GM21360 (cell line): ENCODE results near the gene DMRTC2.
"Not testable (repeated sequence)": the region's sequence is repeated elsewhere in the genome, so short reads cannot be mapped to it uniquely, and the experiment has no call there.

Experiments used
- ATAC-seq: cut with Tn5 transposase; IDR thresholded peaks from one replicate; pipeline ENCODE4 v1.9.1; 2021; ENCODE audit warnings: mild to moderate bottlenecking, moderate library complexity; ENCODE audit not compliant: unreplicated experiment

The DMRTC2 gene

GRCh38 chr19:41869374-41869955 is 24.6 kb downstream of the DMRTC2 start:
- no peak for ATAC-seq

- ATAC-seq: no peak
Measured at GRCh38 chr19:41870401-41870873, 25.6 kb downstream of the DMRTC2 start.

- ATAC-seq: peak; percentile 32
Measured at GRCh38 chr19:41871573-41872383, 26.9 kb downstream of the DMRTC2 start.

- no peak for ATAC-seq
Measured at GRCh38 chr19:41872384-41872774, 27.5 kb downstream of the DMRTC2 start.

- ATAC-seq: no peak
Measured at GRCh38 chr19:41872775-41873647, 28.2 kb downstream of the DMRTC2 start.

GRCh38 chr19:41875973-41876372 is 31.1 kb downstream of the DMRTC2 start:
- ATAC-seq: not testable (repeated sequence)

- ATAC-seq: peak; percentile 50
Measured at GRCh38 chr19:41876847-41877832, 32.3 kb downstream of the DMRTC2 start, which contains the start of gene CD79A. TSS of gene CD79A (plus strand) at chr19:41877279. CDS start at chr19:41877305, 26 bp downstream.

- ATAC-seq: no peak
Measured at GRCh38 chr19:41877916-41878905, 33.4 kb downstream of the DMRTC2 start.

- ATAC-seq: no peak
Measured at GRCh38 chr19:41879080-41879479, 34.2 kb downstream of the DMRTC2 start.

GRCh38 chr19:41879670-41880328 is 35.0 kb downstream of the DMRTC2 start:
- no peak for ATAC-seq

GRCh38 chr19:41880329-41880708 is 35.5 kb downstream of the DMRTC2 start:
- ATAC-seq: no peak

GRCh38 chr19:41882568-41883462 is 38.0 kb downstream of the DMRTC2 start, which contains the start of gene ARHGEF1:
TSS of gene ARHGEF1 (plus strand) at chr19:41883184. CDS start at chr19:41888083, 4,899 bp downstream.
- no peak for ATAC-seq

- no peak for ATAC-seq
Measured at GRCh38 chr19:41883463-41883820, 38.6 kb downstream of the DMRTC2 start.

GRCh38 chr19:41883821-41884733 is 39.2 kb downstream of the DMRTC2 start:
- peak; percentile 68 for ATAC-seq

- no peak for ATAC-seq
Measured at GRCh38 chr19:41886761-41887710, 42.2 kb downstream of the DMRTC2 start.
